B cell (primary cell): ENCODE results near the gene WDHD1. TPM values are rescaled to one million over a fixed set of nuclear protein-coding genes. Genes with fewer than 3 reads are reported as not detected.

Source experiments
- ATAC-seq: fragments of 200-7000 bp; cut with Tn5 transposase; one replicate; pipeline ENCODE4 v1.10.0; 2021; ENCODE audit warnings: low read depth, mild to moderate bottlenecking, moderate number of reproducible peaks, moderate library complexity
- CTCF ChIA-PET: fragments of 350-600 bp; sonication (Branson Sonifier 250); formaldehyde crosslinking; loops from one replicate; lab custom pipeline; 2021; ENCODE audit warnings: antibody characterized with exemption, inconsistent platforms; lab: Charles Lee
- POLR2A ChIA-PET: fragments of 350-600 bp; sonication (Branson Sonifier 250); formaldehyde crosslinking; loops from one replicate; lab custom pipeline; 2021; ENCODE audit warnings: antibody characterized with exemption; lab: Charles Lee
- DNase-seq: peaks from one replicate; pipeline ENCODE4 v3.0.0; 2013
- H2AFZ ChIP-seq: 2 replicates; pipeline ENCODE4 v1.6.1; 2012; ENCODE audit warnings: mild to moderate bottlenecking, low read depth, low read length; ENCODE audit not compliant: insufficient read depth, poor library complexity, severe bottlenecking
- H3K27ac ChIP-seq, 2 donors: 1 replicate in 1 of 2; 2 replicates in 1 of 2; pipeline ENCODE4 v1.5.1; 2012 to 2013; ENCODE audit warnings: low read length in 2 of 2, mild to moderate bottlenecking in 2 of 2, moderate library complexity in 1 of 2
- H3K27me3 ChIP-seq, 4 experiments: fragments of 200-600 bp in 1 of 4; sonication (generic) in 1 of 4; replicated peaks in 1 of 4; 1 replicate in 2 of 4; 2 replicates in 2 of 4; pipeline versions ENCODE4 v1.6.1 to v1.7.0; 2013 to 2016; ENCODE audit warnings: low read length in 3 of 4, mild to moderate bottlenecking in 2 of 4, mixed read lengths in 1 of 4, moderate library complexity in 1 of 4; ENCODE audit not compliant: insufficient read depth in 4 of 4, control insufficient read depth in 3 of 4; ENCODE audit errors: control extremely low read depth in 1 of 4
- H3K36me3 ChIP-seq, 2 experiments: replicated peaks in 1 of 2; 1 replicate in 1 of 2; 2 replicates in 1 of 2; pipeline versions ENCODE4 v1.6.1 to v1.7.1; 2013; ENCODE audit warnings: low read length in 1 of 2; ENCODE audit not compliant: insufficient read depth in 2 of 2, control insufficient read depth in 1 of 2; ENCODE audit errors: control extremely low read depth in 1 of 2, extremely low read depth in 1 of 2
- H3K4me1 ChIP-seq, 2 donors: fragments of 200-600 bp in 1 of 2; sonication (generic) in 1 of 2; 1 replicate in 1 of 2; 2 replicates in 1 of 2; pipeline versions ENCODE4 v1.5.1 to v1.6.1; 2013 to 2017; ENCODE audit warnings: low read length in 2 of 2; ENCODE audit not compliant: control insufficient read depth in 2 of 2, insufficient read depth in 2 of 2
- H3K4me2 ChIP-seq: replicated peaks from 2 replicates; pipeline ENCODE3; 2012; ENCODE audit warnings: mild to moderate bottlenecking, low read depth, low read length; ENCODE audit not compliant: poor library complexity, severe bottlenecking
- H3K4me3 ChIP-seq, 5 experiments: fragments of 200-600 bp in 1 of 5; sonication (generic) in 1 of 5; 1 replicate in 3 of 5; 2 replicates in 2 of 5; pipeline versions ENCODE4 v1.5.1 to v1.7.0; 2011 to 2016; ENCODE audit warnings: low read length in 4 of 5, mild to moderate bottlenecking in 4 of 5, low read depth in 2 of 5, control low read depth in 1 of 5, moderate library complexity in 1 of 5; ENCODE audit not compliant: insufficient read depth in 1 of 5; ENCODE audit errors: control extremely low read depth in 1 of 5, extremely low read depth in 1 of 5
- H3K79me2 ChIP-seq: fragments of 200-600 bp; sonication (generic); one replicate; pipeline ENCODE4 v1.6.0; 2016; ENCODE audit warnings: low read length; ENCODE audit not compliant: control insufficient read depth, insufficient read depth
- H3K9ac ChIP-seq: fragments of 200-600 bp; sonication (generic); 2 replicates; pipeline ENCODE4 v1.6.1; 2017; ENCODE audit warnings: mild to moderate bottlenecking, low read length, moderate library complexity
- H3K9me3 ChIP-seq, 3 donors: one replicate each; pipeline versions ENCODE4 v1.6.1 to v1.7.1; 2013; ENCODE audit warnings: low read length in 2 of 3; ENCODE audit not compliant: control insufficient read depth in 2 of 3, insufficient read depth in 1 of 3; ENCODE audit errors: control extremely low read depth in 1 of 3
- H4K20me1 ChIP-seq: 2 replicates; pipeline ENCODE4 v1.6.0; 2012; ENCODE audit warnings: mild to moderate bottlenecking, low read length; ENCODE audit not compliant: insufficient read depth, control insufficient read depth, poor library complexity, severe bottlenecking
- H3K27ac Mint-ChIP-seq: one replicate; pipeline ENCODE4 v1.8.0; 2021; ENCODE audit warnings: mixed read lengths
- H3K27me3 Mint-ChIP-seq: one replicate; pipeline ENCODE4 v1.8.0; 2021; ENCODE audit warnings: mixed read lengths
- H3K4me1 Mint-ChIP-seq: one replicate; pipeline ENCODE4 v1.8.0; 2021; ENCODE audit warnings: mixed read lengths
- H3K4me3 Mint-ChIP-seq: one replicate; pipeline ENCODE4 v1.8.0; 2021; ENCODE audit warnings: mixed read lengths
- H3K9me3 Mint-ChIP-seq: one replicate; pipeline ENCODE4 v1.8.0; 2022; ENCODE audit warnings: mixed read lengths; ENCODE audit not compliant: insufficient read depth
- CTCF ChIP-seq: fragments of 200-600 bp; IDR thresholded peaks from one replicate; pipeline ENCODE4 v1.8.0; 2022; ENCODE audit warnings: antibody characterized with exemption, mild to moderate bottlenecking
- EZH2 ChIP-seq: IDR thresholded peaks from 2 replicates; pipeline ENCODE4 v1.6.1; 2012; ENCODE audit warnings: borderline replicate concordance, low read depth, mild to moderate bottlenecking, moderate library complexity, low read length; ENCODE audit not compliant: insufficient read depth, poor library complexity, severe bottlenecking
- WGBS: methylation state at CpG from one replicate; pipeline ENCODE4 v1.1.5; 2013; ENCODE audit warnings: missing lambda C conversion rate; ENCODE audit not compliant: insufficient coverage; 5-methylcytosine and 5-hydroxymethylcytosine counted together
- intact Hi-C: fragments of 100-400 bp; cut with micrococcal nuclease; formaldehyde crosslinking; loops from one replicate; pipeline ENCODE4 v1.10.0; 2022
- polyA plus RNA-seq: library from polyadenylated mRNA; depleted of rRNA; stranded (reverse); fragments of >200 nt; gene quantifications from 2 replicates; pipeline ENCODE4 v1.2.3, GENCODE V29; 2012
- total RNA-seq, 2 donors: library from RNA; stranded (reverse); fragments of 120-200 nt in 1 of 2; gene quantifications; 1 replicate in 1 of 2; 2 replicates in 1 of 2; pipeline versions ENCODE4 v1.2.3 to v1.2.4, GENCODE V29; 2013 to 2022

Gene WDHD1
- total and polyA plus RNA-seq, 2 donors (not counting 1 experiment from before 2014, with no cell fraction given), result 0.61 to 6.5 TPM

- ChIA-PET CTCF (interaction anchor here (2.7 to 2.9 kb wide), 2 partner anchors 17 to 20 kb away, joined by 10 to 16 read pairs; partner anchors contain the start of gene MAPK1IP1L), POLR2A (interaction anchor here (1.5 kb wide), 1 partner anchor 20 kb away, joined by 4 read pairs; the partner anchor contains the start of gene MAPK1IP1L)
- no peak overlapping the region for H2AFZ ChIP-seq
- no peaks in the 10 kb centered on the region for H3K9me3 ChIP-seq
- H3K27ac ChIP-seq, result no peak overlapping the region
- no CpG with 5 or more reads among the region's 2 CpGs for WGBS
- no peaks in the 10 kb centered on the region for H4K20me1 ChIP-seq
- peaks cover 14 to 27% of the 10 kb centered on the region in 2 donors for H3K4me1 ChIP-seq
- no peaks in the 10 kb centered on the region for H3K27me3 ChIP-seq
- DNase-seq (no peak), ATAC-seq (no peak)
- Mint-ChIP-seq H3K4me3 (no peak overlapping the region), H3K27ac (no peak overlapping the region), H3K4me1 (peaks cover 39% of the 10 kb centered on the region), H3K9me3 (no peaks in the 10 kb centered on the region), H3K27me3 (no peaks in the 10 kb centered on the region)
- peaks cover 69% of the 10 kb centered on the region for H3K79me2 ChIP-seq
- H3K4me3 ChIP-seq, result no peak overlapping the region
- H3K9ac ChIP-seq, result no peak overlapping the region
- peaks cover 2 to 4% of the 10 kb centered on the region in 2 experiments for H3K36me3 ChIP-seq
- intact Hi-C loops, result no loop called here
- no peak overlapping the region for H3K4me2 ChIP-seq
- TF ChIP-seq CTCF, result no peak
- TF ChIP-seq EZH2, result no peak
Observed at GRCh38 chr14:55031190-55031589, 4.3 kb upstream of the WDHD1 start.

GRCh38 chr14:55028476-55028875 is 1.6 kb upstream of the WDHD1 start:
- Histone ChIP-seq H3K27ac (no peak overlapping the region), H3K9ac (peak overlapping the region; percentile 90)
- TF ChIP-seq CTCF (no peak), EZH2 (no peak)

More at GRCh38 chr14:55028476-55028875, 1.6 kb upstream of the WDHD1 start:
- H3K9me3 Mint-ChIP-seq, result no peaks in the 10 kb centered on the region
- ChIA-PET POLR2A (interaction anchor here (0.7 kb wide), 1 partner anchor 255 kb away, joined by 5 read pairs; no protein-coding TSS in a partner anchor), CTCF (interaction anchor here (0.7 to 1.2 kb wide), 2 partner anchors 17 to 22 kb away, joined by 3 to 5 read pairs; partner anchors contain the start of gene MAPK1IP1L)
- H3K36me3 ChIP-seq, result peaks cover 0 to 2% of the 10 kb centered on the region in 2 experiments
- no peaks in the 10 kb centered on the region for H3K27me3 Mint-ChIP-seq
- peak overlapping the region; percentile 94 for H3K4me3 Mint-ChIP-seq
- peaks cover 18 to 30% of the 10 kb centered on the region in 2 donors for H3K4me1 ChIP-seq
- peak overlapping the region; percentile 97 for H2AFZ ChIP-seq
- peak overlapping the region in 2 of 5 experiments; percentile 84 to 95 for H3K4me3 ChIP-seq
- ATAC-seq (no peak), DNase-seq (no peak)
- H3K4me2 ChIP-seq, result peak overlapping the region; percentile 91
- H3K4me1 Mint-ChIP-seq, result peaks cover 47% of the 10 kb centered on the region
- intact Hi-C loops, result loop anchor here (5.0 kb wide), 1 partner anchor 1876 kb away; the partner anchor contains the start of gene DDHD1
- no peaks in the 10 kb centered on the region for H4K20me1 ChIP-seq
- H3K27me3 ChIP-seq, result no peaks in the 10 kb centered on the region
- H3K79me2 ChIP-seq, result peaks cover 72% of the 10 kb centered on the region
- no peak overlapping the region for H3K27ac Mint-ChIP-seq
- WGBS, result no CpG with 5 or more reads among the region's 4 CpGs
- no peaks in the 10 kb centered on the region for H3K9me3 ChIP-seq
